IPS-18c (cell line): ENCODE results near the gene CPZ.
A peak's percentile ranks its signal among the peaks of the same experiment; 100 is the strongest.

ENCODE experiments used
- H3K4me3 ChIP-seq: 2 replicates; pipeline ENCODE4 v1.7.0; 2013; ENCODE audit warnings: low read depth, mild to moderate bottlenecking, low read length, moderate library complexity; ENCODE audit not compliant: insufficient read depth
- H3K9me3 ChIP-seq: one replicate; pipeline ENCODE4 v1.6.1; 2013; ENCODE audit warnings: mild to moderate bottlenecking, low read length, moderate library complexity; ENCODE audit not compliant: control insufficient read depth, insufficient read depth

Gene CPZ

GRCh38 chr4:8586671-8587468 lies 5.7 kb upstream of the CPZ start:
- H3K4me3 ChIP-seq = no peak overlapping the region
- no peaks in the 10 kb centered on the region for H3K9me3 ChIP-seq

DNA sequence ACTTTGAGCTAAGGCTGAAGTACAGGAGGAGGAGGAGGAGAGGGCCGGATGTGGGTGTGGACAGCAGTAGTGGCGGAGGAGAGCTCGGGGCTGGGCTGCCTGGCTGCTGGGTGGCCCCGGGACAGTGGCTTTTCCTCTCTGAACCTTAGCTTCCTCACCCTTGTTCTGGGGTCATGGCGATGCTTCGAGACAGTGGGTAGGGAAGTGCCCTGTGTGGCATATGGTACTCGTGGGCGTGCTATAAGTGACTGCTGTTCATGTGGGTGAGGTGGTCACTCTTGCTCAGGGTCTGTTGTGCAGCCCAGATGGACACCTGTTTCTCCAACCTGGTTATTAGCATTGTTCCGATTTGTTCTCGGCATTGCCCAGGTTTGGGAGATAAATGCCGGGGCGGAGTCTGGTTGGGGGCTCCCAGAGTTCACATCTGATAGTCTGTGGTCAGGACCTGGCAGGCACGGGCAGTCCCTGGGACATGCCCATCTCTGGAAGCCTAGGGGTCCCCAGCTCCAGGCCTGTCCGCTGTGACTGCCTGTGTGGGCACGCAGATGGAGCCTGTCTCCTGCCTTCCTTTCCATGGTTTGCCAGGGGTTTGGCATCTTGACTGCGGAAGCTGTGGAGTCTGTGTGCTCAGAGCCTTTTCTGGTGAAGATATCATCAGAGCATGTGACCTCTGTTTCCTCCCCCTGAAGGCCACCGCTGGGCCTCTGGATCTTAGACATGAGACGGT lies 4.9 kb upstream of the CPZ start:
- Histone ChIP-seq H3K9me3 (no peaks in the 10 kb centered on the region), H3K4me3 (no peak overlapping the region)

DNA sequence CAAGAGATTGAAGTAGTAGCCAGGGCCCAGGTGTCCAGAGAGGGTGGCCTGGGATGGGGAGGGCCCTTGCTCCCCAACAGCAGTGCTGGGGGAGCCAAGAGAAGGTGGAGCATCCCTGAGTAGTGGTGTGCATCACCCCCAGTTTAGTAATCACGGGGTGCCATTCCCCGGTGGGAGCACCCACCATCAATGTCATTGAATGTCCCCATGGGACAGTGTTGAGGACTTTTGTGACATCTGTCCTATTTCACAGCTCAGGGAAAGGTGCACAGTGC lies 4.4 kb upstream of the CPZ start:
- Histone ChIP-seq H3K4me3 (no peak overlapping the region), H3K9me3 (no peaks in the 10 kb centered on the region)

DNA sequence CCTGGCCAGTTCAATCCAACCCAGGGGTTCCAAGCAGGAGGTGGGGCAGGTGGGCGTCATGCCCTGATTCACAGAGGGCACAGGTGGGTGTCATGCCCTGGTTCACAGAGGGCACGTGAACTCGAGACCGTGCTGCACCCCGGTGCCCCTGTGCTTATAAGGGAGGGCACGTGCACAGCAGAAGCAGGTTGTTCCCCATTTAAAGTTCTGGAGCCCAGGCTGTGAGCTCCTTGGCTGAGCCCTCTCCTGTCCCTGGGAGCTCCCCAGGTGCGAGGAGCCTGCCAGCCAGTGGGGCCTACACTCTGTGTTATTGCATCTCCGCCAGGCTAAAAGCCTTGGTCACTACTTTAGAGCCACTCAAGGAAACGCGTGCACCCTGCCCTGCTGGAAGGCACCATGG lies 3.2 kb upstream of the CPZ start:
- H3K9me3 ChIP-seq = no peaks in the 10 kb centered on the region
- H3K4me3 ChIP-seq = no peak overlapping the region

- Histone ChIP-seq H3K9me3 (no peaks in the 10 kb centered on the region), H3K4me3 (no peak overlapping the region)
Observed at GRCh38 chr4:8589823-8590545, 2.6 kb upstream of the CPZ start.

DNA sequence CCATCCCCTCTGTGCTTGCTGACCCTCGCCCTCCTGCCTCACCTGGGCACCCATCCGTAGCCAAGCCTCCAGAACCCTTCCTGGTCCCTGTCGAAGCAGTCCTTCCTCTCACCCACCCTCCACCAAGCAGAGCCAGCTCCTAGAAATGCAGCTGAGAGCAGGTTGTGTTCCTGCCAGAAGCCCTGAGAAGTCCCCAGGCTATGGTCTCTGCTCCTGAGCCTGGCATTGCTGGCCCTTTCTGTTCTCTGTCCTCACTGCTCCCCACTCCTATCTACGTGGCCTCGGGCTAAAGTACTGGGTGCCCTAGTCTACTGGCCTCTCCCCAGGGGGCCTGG lies 2.1 kb upstream of the CPZ start:
- Histone ChIP-seq H3K9me3 (no peaks in the 10 kb centered on the region), H3K4me3 (no peak overlapping the region)

DNA sequence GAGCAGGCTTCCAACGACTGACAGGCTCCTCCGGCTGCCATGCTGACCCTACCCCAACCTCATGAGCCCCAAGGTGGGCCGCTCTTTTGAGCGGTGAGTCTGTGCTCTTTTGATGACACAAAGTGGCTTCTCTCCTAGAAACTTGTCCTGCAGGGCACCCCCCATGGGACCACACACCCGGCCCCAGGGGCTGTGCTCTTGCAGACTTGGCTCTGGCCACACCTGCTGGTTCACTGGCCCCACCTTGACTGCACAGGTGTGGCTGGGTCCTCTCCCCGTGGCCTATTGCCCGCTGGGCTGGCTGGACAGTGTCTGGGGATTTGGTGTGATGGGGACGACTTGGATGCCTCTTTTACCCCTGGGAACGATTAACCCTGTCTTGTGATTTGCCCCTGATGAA lies 1.5 kb upstream of the CPZ start:
- H3K9me3 ChIP-seq = no peaks in the 10 kb centered on the region
- no peak overlapping the region for H3K4me3 ChIP-seq

DNA sequence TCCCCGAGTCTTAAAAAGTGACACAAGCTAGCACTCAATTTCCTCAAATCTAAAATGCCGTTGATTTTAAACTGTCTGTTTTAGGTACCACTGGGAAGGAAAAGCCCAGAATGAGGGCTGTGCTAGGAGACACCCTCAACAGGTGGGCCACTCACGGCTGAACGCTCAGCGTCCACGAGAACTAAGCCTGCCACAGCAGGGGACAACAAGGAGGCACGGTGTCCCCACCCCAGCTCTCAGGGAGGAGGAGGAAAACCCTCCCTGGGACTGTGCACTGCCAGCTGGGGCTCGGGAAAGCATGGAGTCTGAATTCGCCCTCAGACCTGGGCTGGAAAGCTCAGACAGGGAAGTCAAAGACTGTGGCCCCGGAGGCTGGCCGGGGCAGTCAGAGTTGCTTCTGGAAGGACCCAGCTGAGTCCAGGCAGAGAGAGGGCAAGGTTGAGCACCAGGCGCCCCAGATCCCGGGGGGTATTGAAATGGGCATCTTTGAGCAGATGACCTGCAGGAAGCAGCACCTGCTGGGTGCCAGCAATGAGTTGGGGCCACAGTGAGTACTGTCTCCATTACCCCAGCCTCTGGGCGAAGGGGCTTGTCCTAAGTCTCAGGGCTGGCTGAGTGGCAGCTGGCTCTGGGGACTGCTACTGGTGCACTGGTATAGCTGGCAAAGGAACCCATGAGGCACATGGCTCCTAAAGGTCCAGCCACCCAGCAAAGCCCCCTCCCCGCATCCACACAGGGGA lies 769 bp upstream of the CPZ start:
- no peak overlapping the region for H3K4me3 ChIP-seq

DNA sequence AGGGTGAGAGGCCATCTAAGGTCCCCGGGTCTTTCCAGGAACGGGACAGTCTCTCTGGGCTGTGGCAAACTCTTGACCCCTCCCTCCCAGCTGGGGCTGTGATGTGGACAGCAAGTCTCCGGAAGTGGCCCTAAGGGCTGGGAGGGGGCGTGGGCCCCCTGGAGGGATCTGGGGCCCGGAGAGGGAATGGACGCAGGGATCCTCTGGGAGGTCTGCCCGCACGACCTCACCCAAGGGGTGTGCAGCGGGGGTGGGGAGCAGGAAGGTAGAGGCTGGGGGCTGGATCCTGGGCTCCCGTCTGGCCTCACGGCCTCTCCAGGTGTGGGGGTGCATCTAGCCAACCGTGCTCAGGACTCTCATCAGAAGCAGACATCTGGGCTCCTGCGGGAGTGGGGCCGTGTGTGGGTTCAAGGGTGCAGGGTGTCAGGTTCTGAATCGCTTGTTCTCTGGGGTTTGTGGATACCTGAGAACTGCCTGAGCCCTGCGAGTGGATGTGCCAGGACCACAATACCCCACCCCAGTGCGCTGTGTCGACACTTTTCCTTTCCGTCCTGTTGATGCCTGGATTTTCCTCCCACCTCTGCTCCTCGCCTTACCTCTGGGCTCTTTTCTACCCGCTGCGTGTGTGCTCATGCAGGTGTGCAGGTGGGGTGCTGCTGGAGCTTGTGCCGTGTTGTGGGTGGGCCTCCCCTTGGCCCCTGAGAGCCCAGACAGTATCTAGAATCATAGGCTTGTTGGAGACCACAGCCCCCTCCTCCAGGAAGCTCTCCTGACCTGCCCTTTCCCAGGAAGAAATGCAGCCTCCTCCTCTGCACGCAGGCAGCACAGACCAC lies 915 bp downstream of the CPZ start:
- Histone ChIP-seq H3K9me3 (no peaks in the 10 kb centered on the region), H3K4me3 (peak overlapping the region; percentile 50)

More for the DNA sequence above, 769 bp upstream of the CPZ start:
- H3K9me3 ChIP-seq = no peaks in the 10 kb centered on the region

- peak overlapping the region; percentile 50; the same call in 1 of the 2 replicates for H3K4me3 ChIP-seq
Observed at GRCh38 chr4:8594097-8595038, 1.8 kb downstream of the CPZ start.

GRCh38 chr4:8595237-8596087 lies 2.9 kb downstream of the CPZ start:
- H3K4me3 ChIP-seq = no peak overlapping the region
- H3K9me3 ChIP-seq = peaks cover 2% of the 10 kb centered on the region

More at GRCh38 chr4:8594097-8595038, 1.8 kb downstream of the CPZ start:
- H3K9me3 ChIP-seq = peaks cover 2% of the 10 kb centered on the region

- peaks cover 2% of the 10 kb centered on the region for H3K9me3 ChIP-seq
- H3K4me3 ChIP-seq = no peak overlapping the region
Observed at GRCh38 chr4:8596891-8597290, 4.3 kb downstream of the CPZ start.

DNA sequence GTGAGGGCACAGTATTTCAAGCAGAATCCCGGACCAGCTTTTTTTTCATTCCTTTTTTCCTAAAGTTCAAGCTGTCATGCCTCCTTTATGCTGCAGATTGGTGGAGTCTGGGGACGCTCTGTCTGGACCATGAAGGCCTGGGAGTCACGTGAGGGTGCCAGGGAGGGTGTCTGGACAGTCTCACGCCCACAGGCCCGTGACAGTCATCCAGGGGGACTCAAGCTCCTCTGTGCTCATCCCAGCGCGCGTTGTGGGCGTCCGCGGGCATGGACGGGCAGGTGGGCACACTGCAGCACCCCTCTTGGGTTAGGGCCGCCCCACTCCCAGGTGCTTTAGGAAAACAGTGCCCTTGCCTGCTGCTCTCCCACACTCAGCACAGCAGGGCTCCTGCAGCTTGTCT lies 4.8 kb downstream of the CPZ start:
- H3K4me3 ChIP-seq = no peak overlapping the region

DNA sequence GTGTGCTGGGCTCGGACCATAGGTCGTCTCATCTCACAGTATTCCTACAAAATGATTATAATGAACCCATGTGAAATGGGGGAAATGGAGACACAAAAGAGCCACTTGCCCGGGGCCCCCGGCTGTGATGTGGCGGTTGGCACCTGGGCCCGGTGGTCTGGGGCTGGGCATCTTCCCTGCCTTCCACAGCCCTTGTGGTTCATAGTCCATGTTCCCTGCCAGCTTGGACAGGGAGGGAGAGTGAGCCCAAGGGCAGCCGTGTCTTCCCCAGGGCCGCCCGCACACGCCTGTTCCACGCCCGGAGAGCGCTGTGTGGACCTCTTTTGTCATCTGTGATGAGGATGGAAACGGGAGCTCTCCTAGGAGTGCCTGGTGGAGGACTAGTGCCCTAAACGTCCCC lies 5.2 kb downstream of the CPZ start:
- Histone ChIP-seq H3K9me3 (peaks cover 2% of the 10 kb centered on the region), H3K4me3 (no peak overlapping the region)

More for the DNA sequence above, 4.8 kb downstream of the CPZ start:
- H3K9me3 ChIP-seq = peaks cover 2% of the 10 kb centered on the region

DNA sequence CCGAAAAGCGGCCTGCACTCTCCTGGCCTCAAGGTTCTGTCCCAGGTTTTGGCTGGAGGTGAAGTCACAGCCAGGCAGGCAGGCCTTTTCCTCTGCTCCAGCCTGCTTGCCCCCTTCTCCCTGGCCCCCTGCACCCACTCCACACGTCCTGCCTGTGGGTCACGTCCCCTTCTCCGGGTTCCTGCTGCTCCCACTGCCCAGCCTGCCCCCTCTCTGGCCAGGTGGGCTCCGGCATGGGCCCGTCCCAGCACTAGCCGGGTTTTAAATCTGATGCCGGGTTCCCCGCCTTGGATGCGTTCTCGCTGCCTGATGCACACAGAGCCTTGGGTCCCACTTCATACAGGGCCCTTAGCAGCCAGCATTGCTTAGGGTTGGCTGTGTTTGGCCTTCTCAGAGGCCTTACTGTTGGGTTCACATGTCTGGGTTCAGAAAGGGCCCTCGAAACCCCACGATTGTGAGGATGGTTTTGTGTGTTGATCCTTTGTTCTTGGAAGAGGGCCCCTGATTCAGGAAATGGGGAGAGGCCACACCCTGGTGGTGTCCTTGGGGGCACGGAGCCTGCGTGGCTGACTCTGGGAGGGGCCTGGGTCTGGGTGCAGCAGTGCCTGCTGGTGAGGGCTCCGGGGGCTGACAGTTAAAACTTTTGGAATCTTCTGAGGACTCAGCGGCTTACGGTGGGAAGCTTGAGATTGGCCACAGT lies 6.0 kb downstream of the CPZ start:
- Histone ChIP-seq H3K9me3 (peaks cover 2% of the 10 kb centered on the region), H3K4me3 (no peak overlapping the region)
